NCI-H1105 treated with DMSO at 0.1 percent for 48 hours (cell line): ENCODE results near the gene CSAG1.
"Not testable (repeated sequence)": the region's sequence is repeated elsewhere in the genome, so short reads cannot be mapped to it uniquely, and the experiment has no call there.

Source experiments
- DNase-seq: peaks from one replicate; lab custom pipeline; 2025; lab: John Stamatoyannopoulos, UW

Gene CSAG1

DNA sequence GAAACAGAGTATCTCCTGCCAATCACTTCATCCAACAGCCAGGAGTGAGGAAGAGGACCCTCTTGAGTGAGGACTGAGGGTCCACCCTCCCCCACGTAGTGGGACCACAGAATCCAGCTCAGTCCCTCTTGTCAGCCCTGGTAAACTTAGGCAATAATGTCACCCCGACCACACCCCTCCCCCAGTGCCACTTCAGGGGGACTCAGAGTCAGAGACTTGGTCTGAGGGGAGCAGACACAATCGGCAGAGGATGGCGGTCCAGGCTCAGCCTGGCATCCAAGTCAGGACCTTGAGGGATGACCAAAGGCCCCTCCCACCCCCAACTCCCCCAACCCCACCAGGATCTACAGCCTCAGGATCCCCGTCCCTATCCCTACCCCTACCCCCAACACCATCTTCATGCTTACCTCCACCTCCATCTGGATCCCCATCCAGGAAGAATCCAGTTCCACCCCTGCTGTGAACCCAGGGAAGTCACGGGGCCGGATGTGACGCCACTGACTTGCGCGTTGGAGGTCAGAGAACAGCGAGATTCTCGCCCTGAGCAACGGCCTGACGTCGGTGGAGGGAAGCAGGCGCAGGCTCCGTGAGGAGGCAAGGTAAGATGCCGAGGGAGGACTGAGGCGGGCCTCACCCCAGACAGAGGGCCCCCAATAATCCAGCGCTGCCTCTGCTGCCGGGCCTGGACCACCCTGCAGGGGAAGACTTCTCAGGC lies at the start of gene CSAG1, which contains the start of gene MAGEA12:
CSAG1 (minus strand) TSS at position 461 of the 715 bp plus-strand sequence. CDS start 1,261 bp downstream, outside the sequence.
MAGEA12 (plus strand) TSS at position 497 of the 715 bp plus-strand sequence. CDS start 2,405 bp downstream, outside the sequence.
- DNase-seq, result peak; percentile 85

GRCh38 chrX:152769549-152770289 lies 36.2 kb upstream of the CSAG1 start, which contains the start of gene MAGEA6:
TSS of gene MAGEA6 (minus strand) at chrX:152769689. CDS start at chrX:152767650, 2,039 bp downstream.
- not testable (repeated sequence) for DNase-seq

- DNase-seq, result not testable (repeated sequence)
These were observed 33.0 kb upstream of the CSAG1 start for GRCh38 chrX:152766562-152766961.

DNA sequence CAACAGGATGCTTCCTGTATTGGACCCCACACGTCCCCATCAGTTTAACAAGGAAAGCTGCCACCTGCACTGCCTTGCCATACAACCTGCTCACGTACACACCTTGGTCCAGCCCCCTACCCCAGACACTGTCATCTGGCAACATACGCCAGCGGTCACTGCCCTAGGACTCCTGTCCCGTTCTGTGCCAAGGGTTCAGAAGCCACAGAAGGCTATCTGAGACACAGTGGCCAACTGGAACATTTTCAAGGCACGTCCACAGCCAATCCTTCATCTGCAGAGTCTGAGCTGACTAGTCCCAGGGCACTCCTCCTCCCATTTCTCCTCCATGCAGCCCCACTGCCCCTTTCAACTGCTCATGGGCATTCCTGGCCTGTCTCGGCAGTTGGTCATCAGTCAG lies 28.1 kb upstream of the CSAG1 start:
- DNase-seq, result not testable (repeated sequence)

- not testable (repeated sequence) for DNase-seq
These were observed 26.0 kb upstream of the CSAG1 start for GRCh38 chrX:152759544-152759943.

GRCh38 chrX:152758918-152759317 lies 25.4 kb upstream of the CSAG1 start, which contains the start of gene CSAG3:
TSS of gene CSAG3 (plus strand) at chrX:152759218.
- not testable (repeated sequence) for DNase-seq

DNA sequence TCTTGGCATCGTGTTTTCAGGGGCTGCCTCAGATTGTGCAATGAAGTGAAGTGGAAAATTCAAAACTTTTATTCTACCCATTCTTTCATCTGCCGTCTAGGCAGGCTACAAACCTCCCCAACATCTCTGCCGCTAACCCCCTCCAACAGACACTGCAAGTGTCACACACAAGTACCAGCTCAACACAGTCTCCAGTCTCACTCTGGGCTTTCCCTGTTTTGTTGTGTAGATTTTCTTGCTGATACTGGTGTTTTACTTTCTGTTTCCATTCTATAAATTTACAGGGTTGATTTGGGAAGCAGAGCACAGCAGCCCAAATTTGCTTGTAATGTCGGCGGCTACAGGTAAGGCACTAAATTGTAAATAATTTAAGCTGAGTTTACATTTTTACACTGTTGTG lies 21.4 kb upstream of the CSAG1 start:
- not testable (repeated sequence) for DNase-seq

DNA sequence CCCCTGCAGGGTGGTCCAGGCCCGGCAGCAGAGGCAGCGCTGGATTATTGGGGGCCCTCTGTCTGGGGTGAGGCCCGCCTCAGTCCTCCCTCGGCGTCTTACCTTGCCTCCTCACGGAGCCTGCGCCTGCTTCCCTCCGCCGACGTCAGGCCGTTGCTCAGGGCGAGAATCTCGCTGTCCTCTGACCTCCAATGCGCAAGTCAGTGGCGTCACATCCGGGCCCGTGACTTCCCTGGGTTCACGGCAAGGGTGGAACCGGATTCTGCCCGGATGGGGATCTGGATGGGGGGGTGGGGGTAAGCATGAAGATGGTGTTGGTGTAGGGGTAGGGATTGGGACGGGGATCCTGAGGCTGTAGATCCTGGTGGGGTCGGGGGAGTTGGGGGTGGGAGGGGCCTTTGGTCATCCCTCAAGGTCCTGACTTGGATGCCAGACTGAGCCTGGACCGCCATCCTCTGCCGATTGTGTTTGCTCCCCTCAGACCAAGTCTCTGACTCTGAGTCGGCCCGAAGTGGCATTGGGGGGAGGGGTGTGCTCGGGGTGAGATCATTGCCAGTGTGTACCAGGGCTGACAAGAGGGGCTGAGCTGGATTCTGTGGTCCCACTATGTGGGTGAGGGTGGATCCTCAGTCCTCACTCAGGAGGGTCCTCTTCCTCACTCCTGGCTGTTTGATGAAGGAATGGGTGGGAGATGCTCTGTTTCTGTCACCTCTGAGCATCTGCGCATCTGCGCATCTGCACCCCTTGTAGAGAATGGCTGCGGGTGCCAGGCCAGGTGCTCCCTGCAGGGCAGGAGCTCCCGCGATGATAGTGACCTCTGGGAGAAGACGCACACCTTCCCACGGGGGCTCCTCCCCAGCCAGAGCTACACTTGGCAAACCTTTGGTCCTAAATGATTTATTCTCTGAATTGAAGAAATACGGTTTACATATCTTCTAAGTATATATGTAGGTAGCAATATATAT lies 20.4 kb upstream of the CSAG1 start, which contains the start of gene MAGEA2:
MAGEA2 (minus strand) TSS at position 157 of the 965 bp plus-strand sequence. CDS start 2,479 bp downstream, outside the sequence.
- DNase-seq, result not testable (repeated sequence)

GRCh38 chrX:152738560-152738959 lies 5.0 kb upstream of the CSAG1 start:
- DNase-seq, result no peak

DNA sequence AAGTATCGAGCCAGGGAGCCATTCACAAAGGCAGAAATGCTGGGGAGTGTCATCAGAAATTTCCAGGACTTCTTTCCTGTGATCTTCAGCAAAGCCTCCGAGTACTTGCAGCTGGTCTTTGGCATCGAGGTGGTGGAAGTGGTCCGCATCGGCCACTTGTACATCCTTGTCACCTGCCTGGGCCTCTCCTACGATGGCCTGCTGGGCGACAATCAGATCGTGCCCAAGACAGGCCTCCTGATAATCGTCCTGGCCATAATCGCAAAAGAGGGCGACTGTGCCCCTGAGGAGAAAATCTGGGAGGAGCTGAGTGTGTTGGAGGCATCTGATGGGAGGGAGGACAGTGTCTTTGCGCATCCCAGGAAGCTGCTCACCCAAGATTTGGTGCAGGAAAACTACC lies 3.0 kb upstream of the CSAG1 start:
- not testable (repeated sequence) for DNase-seq

- DNase-seq, result no peak
These were observed 2.5 kb upstream of the CSAG1 start for GRCh38 chrX:152735860-152736511.

- no peak for DNase-seq
These were observed 1.6 kb upstream of the CSAG1 start for GRCh38 chrX:152735101-152735500.

- DNase-seq, result not testable (repeated sequence)
These were observed 780 bp upstream of the CSAG1 start for GRCh38 chrX:152734143-152734858.

DNA sequence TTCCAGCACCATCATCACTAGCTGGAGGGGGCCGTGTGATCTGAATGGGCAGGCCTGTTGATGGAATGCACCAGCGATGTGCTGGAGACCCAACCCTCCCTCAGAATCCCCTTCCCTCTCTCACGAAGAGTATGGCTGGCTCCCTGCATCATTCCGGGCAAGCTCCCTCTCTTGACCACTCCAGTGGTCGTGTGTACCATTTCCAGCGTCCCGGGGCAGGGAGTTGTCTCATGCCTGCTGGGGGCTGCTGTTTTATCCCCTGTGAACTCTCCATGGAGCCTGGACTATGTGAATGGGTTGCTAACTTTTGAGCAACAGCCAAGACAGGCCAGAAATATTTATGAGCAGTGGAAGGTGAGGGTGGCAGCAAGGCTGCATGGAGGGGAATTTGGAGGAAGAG lies 8.1 kb downstream of the CSAG1 start:
- no peak for DNase-seq

DNA sequence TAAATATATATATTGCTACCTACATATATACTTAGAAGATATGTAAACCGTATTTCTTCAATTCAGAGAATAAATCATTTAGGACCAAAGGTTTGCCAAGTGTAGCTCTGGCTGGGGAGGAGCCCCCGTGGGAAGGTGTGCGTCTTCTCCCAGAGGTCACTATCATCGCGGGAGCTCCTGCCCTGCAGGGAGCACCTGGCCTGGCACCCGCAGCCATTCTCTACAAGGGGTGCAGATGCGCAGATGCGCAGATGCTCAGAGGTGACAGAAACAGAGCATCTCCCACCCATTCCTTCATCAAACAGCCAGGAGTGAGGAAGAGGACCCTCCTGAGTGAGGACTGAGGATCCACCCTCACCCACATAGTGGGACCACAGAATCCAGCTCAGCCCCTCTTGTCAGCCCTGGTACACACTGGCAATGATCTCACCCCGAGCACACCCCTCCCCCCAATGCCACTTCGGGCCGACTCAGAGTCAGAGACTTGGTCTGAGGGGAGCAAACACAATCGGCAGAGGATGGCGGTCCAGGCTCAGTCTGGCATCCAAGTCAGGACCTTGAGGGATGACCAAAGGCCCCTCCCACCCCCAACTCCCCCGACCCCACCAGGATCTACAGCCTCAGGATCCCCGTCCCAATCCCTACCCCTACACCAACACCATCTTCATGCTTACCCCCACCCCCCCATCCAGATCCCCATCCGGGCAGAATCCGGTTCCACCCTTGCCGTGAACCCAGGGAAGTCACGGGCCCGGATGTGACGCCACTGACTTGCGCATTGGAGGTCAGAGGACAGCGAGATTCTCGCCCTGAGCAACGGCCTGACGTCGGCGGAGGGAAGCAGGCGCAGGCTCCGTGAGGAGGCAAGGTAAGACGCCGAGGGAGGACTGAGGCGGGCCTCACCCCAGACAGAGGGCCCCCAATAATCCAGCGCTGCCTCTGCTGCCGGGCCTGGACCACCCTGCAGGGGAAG lies 19.4 kb downstream of the CSAG1 start, which contains the start of gene MAGEA2B:
MAGEA2B (plus strand) TSS at position 814 of the 973 bp plus-strand sequence. CDS start 2,479 bp downstream, outside the sequence.
- DNase-seq, result not testable (repeated sequence)

DNA sequence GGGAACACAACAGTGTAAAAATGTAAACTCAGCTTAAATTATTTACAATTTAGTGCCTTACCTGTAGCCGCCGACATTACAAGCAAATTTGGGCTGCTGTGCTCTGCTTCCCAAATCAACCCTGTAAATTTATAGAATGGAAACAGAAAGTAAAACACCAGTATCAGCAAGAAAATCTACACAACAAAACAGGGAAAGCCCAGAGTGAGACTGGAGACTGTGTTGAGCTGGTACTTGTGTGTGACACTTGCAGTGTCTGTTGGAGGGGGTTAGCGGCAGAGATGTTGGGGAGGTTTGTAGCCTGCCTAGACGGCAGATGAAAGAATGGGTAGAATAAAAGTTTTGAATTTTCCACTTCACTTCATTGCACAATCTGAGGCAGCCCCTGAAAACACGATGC lies 20.3 kb downstream of the CSAG1 start:
- DNase-seq, result not testable (repeated sequence)

GRCh38 chrX:152709173-152709572 lies 24.3 kb downstream of the CSAG1 start, which contains the start of gene CSAG2:
TSS of gene CSAG2 (minus strand) at chrX:152709273. CDS start at chrX:152709112, 161 bp downstream.
- DNase-seq, result not testable (repeated sequence)

DNA sequence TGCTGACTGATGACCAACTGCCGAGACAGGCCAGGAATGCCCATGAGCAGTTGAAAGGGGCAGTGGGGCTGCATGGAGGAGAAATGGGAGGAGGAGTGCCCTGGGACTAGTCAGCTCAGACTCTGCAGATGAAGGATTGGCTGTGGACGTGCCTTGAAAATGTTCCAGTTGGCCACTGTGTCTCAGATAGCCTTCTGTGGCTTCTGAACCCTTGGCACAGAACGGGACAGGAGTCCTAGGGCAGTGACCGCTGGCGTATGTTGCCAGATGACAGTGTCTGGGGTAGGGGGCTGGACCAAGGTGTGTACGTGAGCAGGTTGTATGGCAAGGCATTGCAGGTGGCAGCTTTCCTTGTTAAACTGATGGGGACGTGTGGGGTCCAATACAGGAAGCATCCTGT lies 27.0 kb downstream of the CSAG1 start:
- DNase-seq, result not testable (repeated sequence)

DNA sequence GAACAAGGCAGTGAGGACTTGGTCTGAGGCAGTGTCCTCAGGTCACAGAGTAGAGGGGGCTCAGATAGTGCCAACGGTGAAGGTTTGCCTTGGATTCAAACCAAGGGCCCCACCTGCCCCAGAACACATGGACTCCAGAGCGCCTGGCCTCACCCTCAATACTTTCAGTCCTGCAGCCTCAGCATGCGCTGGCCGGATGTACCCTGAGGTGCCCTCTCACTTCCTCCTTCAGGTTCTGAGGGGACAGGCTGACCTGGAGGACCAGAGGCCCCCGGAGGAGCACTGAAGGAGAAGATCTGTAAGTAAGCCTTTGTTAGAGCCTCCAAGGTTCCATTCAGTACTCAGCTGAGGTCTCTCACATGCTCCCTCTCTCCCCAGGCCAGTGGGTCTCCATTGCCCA lies 33.1 kb downstream of the CSAG1 start:
- DNase-seq, result not testable (repeated sequence)
